Measurements from ENCODE around the gene SENP3. TPM values are rescaled to one million over a fixed set of nuclear protein-coding genes. Genes with fewer than 3 reads are reported as not detected.

Gene SENP3
- total and polyA plus RNA-seq, 2 of the 13 experiments (the other 11 are each of a cell fraction or from before 2014, with no cell fraction given), result 55.8 to 75.4 TPM

- Histone ChIP-seq H3K4me3 (replicated peaks in 1 of 3; ENCODE audit: insufficient read depth in 1 of 3, low read depth in 2 of 3, low read length in 3 of 3) (no peak within 1 kb of the TSS), H3K9me3 (ENCODE audit: low read length) (no peaks in the 10 kb centered on the region), H3K36me3 (replicated peaks in 1 of 2; ENCODE audit: control insufficient read depth in 1 of 2, insufficient read depth in 2 of 2, low read length in 2 of 2) (peaks cover 27 to 59% of the 10 kb centered on the region in 2 experiments), H4K20me1 (ENCODE audit: insufficient read depth, low read length) (no peaks in the 10 kb centered on the region), H3K4me1 (ENCODE audit: insufficient read depth, low read length) (peaks cover 6% of the 10 kb centered on the region), H2AFZ (ENCODE audit: low read length) (no peak within 1 kb of the TSS), H3K27me3 (ENCODE audit: control insufficient read depth in 1 of 2, insufficient read depth in 2 of 2, low read length in 2 of 2) (no peaks in the 10 kb centered on the region), H3K27ac (ENCODE audit: extremely low read length, insufficient read depth, low read length) (peak within 1 kb of the TSS; percentile 13), H3K79me2 (ENCODE audit: insufficient read depth, low read length) (peaks cover 1% of the 10 kb centered on the region), H3K4me2 (ENCODE audit: low read depth, low read length) (no peak within 1 kb of the TSS), H3K9ac (ENCODE audit: insufficient read depth, low read depth, low read length) (no peak within 1 kb of the TSS)
- 95% methylated on average over 22 of the region's 24 CpGs for WGBS (ENCODE audit: low lambda C conversion rate)
- FAIRE-seq (no peak), ATAC-seq (no peak), DNase-seq (ENCODE audit: low spot score) (no peak)
- ChIA-PET CTCF (ENCODE audit: low intra/inter-chr PET ratio, low total read pairs) (no interaction called here), POLR2A (interaction anchor here (1.7 kb wide), 1 partner anchor 97 kb away, joined by 5 read pairs; the partner anchor contains the start of gene TP53)
- in situ Hi-C loops (cut with HindIII; ENCODE audit: extremely low pct_ligation_motif_present, low pct_unique_long_range_greater_than_20kb) (loop anchor here (5.0 kb wide), 1 partner anchor 97 kb away; the partner anchor contains the start of genes TP53 and WRAP53), intact Hi-C loops (cut with micrococcal nuclease; ENCODE audit: unreplicated experiment) (no loop called here)
- TF ChIP-seq TMF1 (CRISPR knock-in tag; IDR thresholded peaks at IDR 0.05; ENCODE audit: low read depth) (no peak), ZNF740 (CRISPR knock-in tag; IDR thresholded peaks at IDR 0.05) (peak; percentile 64; the same call in 1 of the 2 replicates), POLR2AphosphoS5 (IDR thresholded peaks at IDR 0.05; ENCODE audit: low read depth, low read length) (0 out of 2 replicates have a peak, but pooled peaks have one; percentile 10), POLR2G (IDR thresholded peaks at IDR 0.05; ENCODE audit: low read depth, low read length) (peak; percentile 13; the same call in 1 of the 2 replicates), ZNF704 (CRISPR knock-in tag; IDR thresholded peaks at IDR 0.05; ENCODE audit: borderline replicate concordance) (no peak), AGO2 (optimal IDR thresholded peaks at IDR 0.05; ENCODE audit: low read depth, low read length) (peak; percentile 0), ASH2L (IDR thresholded peaks at IDR 0.05; ENCODE audit: insufficient read length, low read depth, low read length) (no peak)
- BruUV-seq (replicated peaks), result no TSS peak
Measured at GRCh38 chr17:7589891-7590691, 28.4 kb downstream of the SENP3 start, which contains the start of gene SOX15. SOX15 (minus strand) TSS chr17:7590094; CDS start chr17:7589676, 418 bp downstream.
